ENCODE data around the gene SLC10A3. TPM values are rescaled to one million over a fixed set of nuclear protein-coding genes. Genes with fewer than 3 reads are reported as not detected.

Gene SLC10A3
- total and polyA plus RNA-seq, 2 donors (not counting 3 experiments of a cell fraction or from before 2014, with no cell fraction given) = 21.9 to 22.6 TPM

DNA sequence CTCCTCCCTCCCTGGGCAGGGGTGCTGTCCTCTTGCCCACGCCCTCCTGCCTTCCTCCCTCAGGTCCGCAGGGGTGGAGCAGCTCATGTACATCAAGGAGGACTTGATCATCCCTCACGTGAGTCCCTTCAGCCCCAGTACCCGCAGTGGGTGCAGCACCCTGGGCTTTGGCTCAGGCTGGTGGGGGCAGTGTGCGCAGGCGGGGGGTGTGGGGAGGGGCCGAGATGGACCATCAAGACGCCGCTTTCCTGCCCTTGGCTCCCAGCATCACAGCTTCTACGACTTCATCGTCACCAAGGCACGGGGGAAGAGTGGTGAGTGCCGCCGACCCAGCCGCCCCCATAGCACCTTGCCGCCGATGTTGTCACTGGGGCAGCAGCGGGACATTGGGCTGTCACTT, 40.8 kb downstream of the SLC10A3 start:
- no peak overlapping the region for H3K4me3 ChIP-seq (replicated peaks in 1 of 3; ENCODE audit: insufficient read depth in 1 of 3, low read depth in 1 of 3, low read length in 3 of 3)
- CTCF ChIA-PET = no interaction called here
- intact Hi-C loops (cut with micrococcal nuclease) (no loop called here), dilution Hi-C loops (cut with MboI; ENCODE audit: extremely low pct_ligation_motif_present, low sequenced_read_pairs) (no loop called here)
- peaks cover 8% of the 10 kb centered on the region for H3K4me1 ChIP-seq (ENCODE audit: control insufficient read depth, extremely low read depth, insufficient read depth, low read length)
- peaks cover 22% of the 10 kb centered on the region for H3K79me2 ChIP-seq (ENCODE audit: control insufficient read depth, insufficient read depth, low read length)
- H3K27me3 ChIP-seq (ENCODE audit: control insufficient read depth in 2 of 2, insufficient read depth in 2 of 2, low read length in 2 of 2) = no peaks in the 10 kb centered on the region
- no peak for TF ChIP-seq JUN (IDR thresholded peaks at IDR 0.05; ENCODE audit: borderline replicate concordance, insufficient read depth, insufficient read length, low read depth)
- no peak for TF ChIP-seq FOS (IDR thresholded peaks at IDR 0.05; ENCODE audit: borderline replicate concordance, insufficient read depth, low read length)
- no peak for DNase-seq (ENCODE audit: low read depth, low spot score)
- H3K9ac ChIP-seq (replicated peaks; ENCODE audit: extremely low read depth, insufficient read depth, low read length) = no peak overlapping the region
- H3K36me3 ChIP-seq (ENCODE audit: control insufficient read depth in 2 of 2, extremely low read depth in 1 of 2, insufficient read depth in 2 of 2, low read length in 2 of 2) = peaks cover 0 to 28% of the 10 kb centered on the region in 2 experiments
- no TSS peak for BruUV-seq (replicated peaks)
- no peak overlapping the region for H3K27ac ChIP-seq (ENCODE audit: insufficient read depth, low read depth, low read length)
- no peaks in the 10 kb centered on the region for H3K9me3 ChIP-seq (replicated peaks; ENCODE audit: control insufficient read depth, insufficient read depth, low read length)
- no peaks in the 10 kb centered on the region for H3K9me1 ChIP-seq (replicated peaks; ENCODE audit: control insufficient read depth, extremely low read depth, insufficient read depth, low read length)
- POLR2A ChIA-PET = no interaction called here
- no peaks in the 10 kb centered on the region for H4K20me1 ChIP-seq (replicated peaks; ENCODE audit: control insufficient read depth, extremely low read depth, insufficient read depth, low read length)
- H3K4me2 ChIP-seq (ENCODE audit: insufficient read depth, low read length) = no peak overlapping the region
- H2AFZ ChIP-seq (ENCODE audit: low read depth, low read length) = no peak overlapping the region
- FAIRE-seq = no peak

DNA sequence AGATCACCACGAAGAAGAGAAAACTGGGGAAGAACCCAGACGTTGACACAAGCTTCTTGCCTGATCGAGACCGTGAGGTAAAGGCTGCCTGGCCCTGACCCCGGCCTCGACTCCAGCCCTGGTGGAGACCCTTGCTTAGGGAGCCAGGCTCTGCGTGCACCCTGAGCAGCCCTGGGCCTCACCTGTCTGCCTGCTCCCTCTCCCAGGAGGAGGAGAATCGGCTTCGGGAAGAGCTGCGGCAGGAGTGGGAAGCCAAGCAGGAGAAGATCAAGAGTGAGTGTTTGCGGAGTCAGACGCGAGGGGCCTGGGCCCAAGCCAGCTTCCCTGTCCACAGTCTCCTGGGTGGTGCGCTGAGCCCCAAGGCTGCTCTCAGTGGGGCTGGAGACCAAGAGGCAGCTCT, 41.9 kb downstream of the SLC10A3 start:
- Histone ChIP-seq H3K4me1 (ENCODE audit: control insufficient read depth, extremely low read depth, insufficient read depth, low read length) (peaks cover 8% of the 10 kb centered on the region), H3K4me3 (replicated peaks in 1 of 3; ENCODE audit: insufficient read depth in 1 of 3, low read depth in 1 of 3, low read length in 3 of 3) (no peak overlapping the region), H3K79me2 (ENCODE audit: control insufficient read depth, insufficient read depth, low read length) (peaks cover 25% of the 10 kb centered on the region), H3K9me3 (replicated peaks; ENCODE audit: control insufficient read depth, insufficient read depth, low read length) (no peaks in the 10 kb centered on the region), H3K36me3 (ENCODE audit: control insufficient read depth in 2 of 2, extremely low read depth in 1 of 2, insufficient read depth in 2 of 2, low read length in 2 of 2) (peaks cover 0 to 28% of the 10 kb centered on the region in 2 experiments), H3K27me3 (ENCODE audit: control insufficient read depth in 2 of 2, insufficient read depth in 2 of 2, low read length in 2 of 2) (no peaks in the 10 kb centered on the region), H2AFZ (ENCODE audit: low read depth, low read length) (no peak overlapping the region), H4K20me1 (replicated peaks; ENCODE audit: control insufficient read depth, extremely low read depth, insufficient read depth, low read length) (no peaks in the 10 kb centered on the region), H3K27ac (ENCODE audit: insufficient read depth, low read depth, low read length) (no peak overlapping the region), H3K9me1 (replicated peaks; ENCODE audit: control insufficient read depth, extremely low read depth, insufficient read depth, low read length) (no peaks in the 10 kb centered on the region), H3K4me2 (ENCODE audit: insufficient read depth, low read length) (no peak overlapping the region), H3K9ac (replicated peaks; ENCODE audit: extremely low read depth, insufficient read depth, low read length) (no peak overlapping the region)
- no peak for FAIRE-seq
- ChIA-PET CTCF (no interaction called here), POLR2A (no interaction called here)
- dilution Hi-C loops (cut with MboI; ENCODE audit: extremely low pct_ligation_motif_present, low sequenced_read_pairs) (no loop called here), intact Hi-C loops (cut with micrococcal nuclease) (no loop called here)
- no peak for DNase-seq (ENCODE audit: low read depth, low spot score)
- TF ChIP-seq, protein P1, sequence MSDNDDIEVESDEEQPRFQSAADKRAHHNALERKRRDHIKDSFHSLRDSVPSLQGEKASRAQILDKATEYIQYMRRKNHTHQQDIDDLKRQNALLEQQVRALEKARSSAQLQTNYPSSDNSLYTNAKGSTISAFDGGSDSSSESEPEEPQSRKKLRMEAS (IDR thresholded peaks at IDR 0.05; ENCODE audit: insufficient read depth, insufficient read length) = no peak
- TF ChIP-seq POLR2A (IDR thresholded peaks at IDR 0.05; ENCODE audit: low read depth, low read length) = no peak
- no peak for TF ChIP-seq GATA2 (IDR thresholded peaks at IDR 0.05; ENCODE audit: insufficient read depth, insufficient read length, low read depth, low read length)
- TF ChIP-seq, protein P2, sequence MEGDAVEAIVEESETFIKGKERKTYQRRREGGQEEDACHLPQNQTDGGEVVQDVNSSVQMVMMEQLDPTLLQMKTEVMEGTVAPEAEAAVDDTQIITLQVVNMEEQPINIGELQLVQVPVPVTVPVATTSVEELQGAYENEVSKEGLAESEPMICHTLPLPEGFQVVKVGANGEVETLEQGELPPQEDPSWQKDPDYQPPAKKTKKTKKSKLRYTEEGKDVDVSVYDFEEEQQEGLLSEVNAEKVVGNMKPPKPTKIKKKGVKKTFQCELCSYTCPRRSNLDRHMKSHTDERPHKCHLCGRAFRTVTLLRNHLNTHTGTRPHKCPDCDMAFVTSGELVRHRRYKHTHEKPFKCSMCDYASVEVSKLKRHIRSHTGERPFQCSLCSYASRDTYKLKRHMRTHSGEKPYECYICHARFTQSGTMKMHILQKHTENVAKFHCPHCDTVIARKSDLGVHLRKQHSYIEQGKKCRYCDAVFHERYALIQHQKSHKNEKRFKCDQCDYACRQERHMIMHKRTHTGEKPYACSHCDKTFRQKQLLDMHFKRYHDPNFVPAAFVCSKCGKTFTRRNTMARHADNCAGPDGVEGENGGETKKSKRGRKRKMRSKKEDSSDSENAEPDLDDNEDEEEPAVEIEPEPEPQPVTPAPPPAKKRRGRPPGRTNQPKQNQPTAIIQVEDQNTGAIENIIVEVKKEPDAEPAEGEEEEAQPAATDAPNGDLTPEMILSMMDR (IDR thresholded peaks at IDR 0.05; ENCODE audit: extremely low read depth in 1 of 2, insufficient read depth in 1 of 2, low read depth in 1 of 2, low read length in 2 of 2) = no peak
- TF ChIP-seq POLR2AphosphoS5 (IDR thresholded peaks at IDR 0.05; ENCODE audit: insufficient read depth, low read depth, low read length) = no peak
- TF ChIP-seq JUN (IDR thresholded peaks at IDR 0.05; ENCODE audit: borderline replicate concordance, insufficient read depth, insufficient read length, low read depth) = no peak
- TF ChIP-seq FOS (IDR thresholded peaks at IDR 0.05; ENCODE audit: borderline replicate concordance, insufficient read depth, low read length) = no peak
- no TSS peak for BruUV-seq (replicated peaks)
